H1 (cell line): ENCODE data around the gene GZMM. TPM values are rescaled to one million over a fixed set of nuclear protein-coding genes. Genes with fewer than 3 reads are reported as not detected.

ENCODE experiments used
- CTCF ChIA-PET: fragments of 300-600 bp; sonication (Branson Sonifier 250); formaldehyde crosslinking; loops from one replicate; lab custom pipeline; 2021; ENCODE audit not compliant: partially characterized antibody; lab: Charles Lee
- POLR2A ChIA-PET: fragments of 300-600 bp; sonication (Branson Sonifier 250); formaldehyde crosslinking; loops from one replicate; lab custom pipeline; 2021; ENCODE audit warnings: inconsistent platforms; ENCODE audit not compliant: partially characterized antibody; lab: Charles Lee
- DNase-seq, 2 experiments: peaks; one replicate each; pipeline versions ENCODE4 v3.0.0 to v3.0.0-alpha.2; 2010 to 2022; ENCODE audit warnings: low spot score in 2 of 2, low read depth in 1 of 2, mixed read lengths in 1 of 2
- FAIRE-seq: peaks from 2 replicates; lab custom pipeline; 2011; peaks lifted over from hg19 to GRCh38; lab: Jason Lieb, UNC
- H2AFZ ChIP-seq: 2 replicates; pipeline ENCODE4 v1.8.1; 2012; ENCODE audit warnings: low read length, inconsistent platforms
- H2AK5ac ChIP-seq: 2 replicates; pipeline ENCODE4 v1.6.1; 2013; ENCODE audit warnings: low read depth, low read length
- H2BK120ac ChIP-seq: replicated peaks from 2 replicates; pipeline ENCODE3; 2013; ENCODE audit warnings: low read depth, low read length, inconsistent platforms
- H2BK12ac ChIP-seq: 2 replicates; pipeline ENCODE4 v1.6.1; 2013; ENCODE audit warnings: low read depth, low read length
- H2BK15ac ChIP-seq: 2 replicates; pipeline ENCODE4 v1.6.1; 2013; ENCODE audit warnings: low read length
- H2BK20ac ChIP-seq: 2 replicates; pipeline ENCODE4 v1.6.1; 2013; ENCODE audit warnings: low read length
- H2BK5ac ChIP-seq: 2 replicates; pipeline ENCODE4 v1.6.1; 2013; ENCODE audit warnings: low read depth, low read length
- H3K14ac ChIP-seq: 2 replicates; pipeline ENCODE4 v1.6.1; 2013; ENCODE audit warnings: inconsistent platforms; ENCODE audit not compliant: insufficient read length
- H3K18ac ChIP-seq: 2 replicates; pipeline ENCODE4 v1.6.1; 2013; ENCODE audit warnings: low read length; ENCODE audit errors: extremely low read depth
- H3K23ac ChIP-seq: 2 replicates; pipeline ENCODE4 v1.6.1; 2013; ENCODE audit warnings: inconsistent platforms; ENCODE audit not compliant: insufficient read length
- H3K23me2 ChIP-seq: 2 replicates; pipeline ENCODE4 v1.6.1; 2013; ENCODE audit warnings: low read depth, low read length
- H3K27ac ChIP-seq: 2 replicates; pipeline ENCODE4 v1.6.1; 2011; ENCODE audit warnings: low read depth, low read length, inconsistent platforms
- H3K27me3 ChIP-seq, 4 experiments: replicated peaks in 1 of 4; 1 replicate in 1 of 4; 2 replicates in 3 of 4; pipeline versions ENCODE4 v1.6.1 to v1.8.1; 2011 to 2013; ENCODE audit warnings: low read length in 3 of 4, mild to moderate bottlenecking in 3 of 4, inconsistent platforms in 2 of 4, mixed read lengths in 2 of 4, moderate library complexity in 1 of 4; ENCODE audit not compliant: control insufficient read depth in 3 of 4, insufficient read depth in 3 of 4; ENCODE audit errors: extremely low read depth in 1 of 4
- H3K36me3 ChIP-seq, 4 experiments: 2 replicates each; pipeline versions ENCODE4 v1.6.1 to v1.8.1; 2011 to 2013; ENCODE audit warnings: mild to moderate bottlenecking in 4 of 4, low read length in 3 of 4, moderate library complexity in 2 of 4, control low read depth in 1 of 4, inconsistent platforms in 1 of 4; ENCODE audit not compliant: insufficient read depth in 4 of 4, control insufficient read depth in 2 of 4
- H3K4ac ChIP-seq: replicated peaks from 2 replicates; pipeline ENCODE3; 2013; ENCODE audit warnings: low read length, low read depth, mixed read lengths, inconsistent platforms; ENCODE audit not compliant: insufficient read length
- H3K4me1 ChIP-seq, 4 experiments: replicated peaks in 1 of 4; 1 replicate in 1 of 4; 2 replicates in 3 of 4; pipeline versions ENCODE4 v1.6.1 to v1.8.1; 2011 to 2013; ENCODE audit warnings: low read length in 3 of 4, inconsistent platforms in 2 of 4, mixed read lengths in 1 of 4; ENCODE audit not compliant: insufficient read depth in 4 of 4, control insufficient read depth in 3 of 4
- H3K4me2 ChIP-seq, 2 experiments: 2 replicates each; pipeline versions ENCODE4 v1.6.1 to v1.8.1; 2011 to 2013; ENCODE audit warnings: low read depth in 2 of 2, low read length in 2 of 2, control low read depth in 1 of 2, inconsistent platforms in 1 of 2, mild to moderate bottlenecking in 1 of 2; ENCODE audit not compliant: insufficient read depth in 1 of 2
- H3K4me3 ChIP-seq, 4 experiments: fragments of 200-600, 300-600 bp in 1 of 4; sonication (generic), shearing (Covaris generic), sonication (Bioruptor Twin) in 1 of 4; 2 replicates each; pipeline versions ENCODE4 v1.5.1 to v1.8.1; 2011 to 2016; ENCODE audit warnings: low read length in 4 of 4, low read depth in 3 of 4, control low read depth in 2 of 4, inconsistent platforms in 2 of 4, mild to moderate bottlenecking in 2 of 4, mixed read lengths in 1 of 4, moderate library complexity in 1 of 4; ENCODE audit not compliant: insufficient read depth in 2 of 4; ENCODE audit errors: extremely low read depth in 1 of 4
- H3K56ac ChIP-seq: replicated peaks from 2 replicates; pipeline ENCODE3; 2013; ENCODE audit warnings: low read depth, mild to moderate bottlenecking, mixed read lengths, low read length, inconsistent platforms; ENCODE audit not compliant: insufficient read length
- H3K79me1 ChIP-seq: 2 replicates; pipeline ENCODE4 v1.6.1; 2013; ENCODE audit warnings: low read depth, low read length, control low read depth
- H3K79me2 ChIP-seq, 2 experiments: 2 replicates each; pipeline versions ENCODE4 v1.6.1 to v1.8.1; 2012 to 2013; ENCODE audit warnings: low read length in 2 of 2, mild to moderate bottlenecking in 2 of 2, inconsistent platforms in 1 of 2; ENCODE audit not compliant: insufficient read depth in 2 of 2, control insufficient read depth in 1 of 2
- H3K9ac ChIP-seq, 4 experiments: replicated peaks in 1 of 4; 1 replicate in 1 of 4; 2 replicates in 3 of 4; pipeline versions ENCODE4 v1.6.1 to v1.8.1; 2011 to 2013; ENCODE audit warnings: low read depth in 3 of 4, low read length in 3 of 4, control low read depth in 2 of 4, mild to moderate bottlenecking in 2 of 4, moderate library complexity in 2 of 4, inconsistent platforms in 1 of 4; ENCODE audit errors: extremely low read depth in 1 of 4
- H3K9me3 ChIP-seq, 2 experiments: 2 replicates each; pipeline versions ENCODE4 v1.6.1 to v1.8.1; 2012 to 2013; ENCODE audit warnings: mild to moderate bottlenecking in 2 of 2, moderate library complexity in 2 of 2, control low read depth in 1 of 2, inconsistent platforms in 1 of 2, low read depth in 1 of 2, low read length in 1 of 2, mixed read lengths in 1 of 2; ENCODE audit not compliant: insufficient read depth in 2 of 2
- H4K20me1 ChIP-seq, 2 experiments: replicated peaks in 1 of 2; 2 replicates each; pipeline versions ENCODE3 to v1.8.1; 2011 to 2013; ENCODE audit warnings: inconsistent platforms in 2 of 2, low read length in 2 of 2, mild to moderate bottlenecking in 1 of 2; ENCODE audit not compliant: insufficient read depth in 2 of 2, control insufficient read depth in 1 of 2
- H4K5ac ChIP-seq: 2 replicates; pipeline ENCODE4 v1.6.1; 2013; ENCODE audit warnings: low read length, low read depth, mixed read lengths, inconsistent platforms; ENCODE audit not compliant: insufficient read length
- H4K8ac ChIP-seq: 2 replicates; pipeline ENCODE4 v1.8.0; 2013; ENCODE audit warnings: mild to moderate bottlenecking, moderate library complexity, low read length, inconsistent platforms; ENCODE audit not compliant: insufficient read depth; ENCODE audit errors: extremely low read depth
- H4K91ac ChIP-seq: replicated peaks from 2 replicates; pipeline ENCODE3; 2013; ENCODE audit warnings: low read length, mixed read lengths, inconsistent platforms; ENCODE audit not compliant: insufficient read length
- ASH2L ChIP-seq: fragments of 200-600, 300-600 bp; sonication (generic); IDR thresholded peaks from one replicate; pipeline ENCODE4 v1.7.1; 2017; ENCODE audit warnings: low read length
- CEBPB ChIP-seq: IDR thresholded peaks from 2 replicates; pipeline ENCODE4 v1.6.1; 2012; ENCODE audit warnings: low read depth, low read length
- CREB1 ChIP-seq: IDR thresholded peaks from 2 replicates; pipeline ENCODE4 v1.6.1; 2012; ENCODE audit warnings: inconsistent platforms
- FOSL1 ChIP-seq: IDR thresholded peaks from 2 replicates; pipeline ENCODE4 v1.6.1; 2011; ENCODE audit warnings: mild to moderate bottlenecking, low read depth, low read length, moderate library complexity; ENCODE audit not compliant: insufficient read depth
- GTF2F1 ChIP-seq: IDR thresholded peaks from 2 replicates; pipeline ENCODE4 v1.6.1; 2012; ENCODE audit warnings: low read depth, low read length, improper control_type of control experiment, borderline replicate concordance
- HDAC2 ChIP-seq, 2 experiments: fragments of 300-600 bp in 1 of 2; sonication (generic) in 1 of 2; IDR thresholded peaks; 2 replicates each; pipeline ENCODE4 v1.6.1; 2011 to 2012; ENCODE audit warnings: low read depth in 2 of 2, low read length in 2 of 2, mild to moderate bottlenecking in 2 of 2, moderate library complexity in 2 of 2, borderline replicate concordance in 1 of 2, inconsistent platforms in 1 of 2
- POLR2A ChIP-seq, 2 experiments: IDR thresholded peaks; 1 replicate in 1 of 2; 2 replicates in 1 of 2; pipeline ENCODE4 v1.6.1; 2011; ENCODE audit warnings: low read depth in 2 of 2, low read length in 2 of 2, mild to moderate bottlenecking in 2 of 2; ENCODE audit errors: control extremely low read depth in 1 of 2
- SIN3A ChIP-seq, 2 experiments: IDR thresholded peaks in 1 of 2; conservative IDR thresholded peaks in 1 of 2; 2 replicates each; pipeline ENCODE4 v1.6.1; 2011 to 2012; ENCODE audit warnings: low read length in 2 of 2, improper control_type of control experiment in 1 of 2, low read depth in 1 of 2, mild to moderate bottlenecking in 1 of 2
- SIRT6 ChIP-seq: IDR thresholded peaks from one replicate; pipeline ENCODE4 v1.7.1; 2012; ENCODE audit warnings: low read length, inconsistent platforms
- SUZ12 ChIP-seq: fragments of 200-600 bp; sonication (generic); IDR thresholded peaks from 2 replicates; pipeline ENCODE4 v1.6.1; 2012; ENCODE audit warnings: mild to moderate bottlenecking, inconsistent platforms, low read length, moderate library complexity, mixed read lengths
- TAF1 ChIP-seq: IDR thresholded peaks from 2 replicates; pipeline ENCODE4 v1.6.1; 2011; ENCODE audit warnings: mild to moderate bottlenecking, low read depth, low read length
- WGBS, 2 experiments: shearing (Covaris generic) in 1 of 2; methylation state at CpG; one replicate each; pipeline versions ENCODE4 v1.1.6 to v1.1.7; 2013 to 2015; ENCODE audit warnings: low lambda C conversion rate in 2 of 2, mixed read lengths in 2 of 2, inconsistent platforms in 1 of 2, low coverage in 1 of 2, missing lambda C conversion rate in 1 of 2; ENCODE audit not compliant: insufficient replicate concordance in 2 of 2, insufficient coverage in 1 of 2, insufficient read length in 1 of 2; ENCODE audit errors: extremely low coverage in 1 of 2, missing lambda C conversion rate in 1 of 2; 5-methylcytosine and 5-hydroxymethylcytosine counted together
- polyA plus RNA-seq, 7 experiments: library from polyadenylated mRNA; depleted of rRNA in 3 of 7; stranded (reverse) in 5 of 7; unstranded in 2 of 7; fragments of >200 nt in 5 of 7; fragments of 200-250 nt in 2 of 7; gene quantifications; 1 replicate in 5 of 7; 2 replicates in 1 of 7; 4 replicates in 1 of 7; pipeline versions ENCODE4 v1.2.1 to v1.2.3, GENCODE V29; 2011 to 2013; ENCODE audit warnings: missing spikeins in 2 of 7, mixed read lengths in 2 of 7
- total RNA-seq: library from RNA; stranded (reverse); fragmentation: NEBNext Ultra II Directional; extraction: Animal tissue kit (Norgen Biotek cat#: 25700); gene quantifications from 2 replicates; pipeline ENCODE4 v1.2.1, GENCODE V29; 2021
- TF ChIP-seq, protein P1 (sequence below): IDR thresholded peaks from 2 replicates; pipeline ENCODE4 v1.6.1; 2012; ENCODE audit warnings: inconsistent platforms

The GZMM gene
- total and polyA plus RNA-seq, 2 of the 8 experiments (the other 6 are each of a cell fraction or from before 2014, with no cell fraction given), result 0.09 to 0.32 TPM

DNA sequence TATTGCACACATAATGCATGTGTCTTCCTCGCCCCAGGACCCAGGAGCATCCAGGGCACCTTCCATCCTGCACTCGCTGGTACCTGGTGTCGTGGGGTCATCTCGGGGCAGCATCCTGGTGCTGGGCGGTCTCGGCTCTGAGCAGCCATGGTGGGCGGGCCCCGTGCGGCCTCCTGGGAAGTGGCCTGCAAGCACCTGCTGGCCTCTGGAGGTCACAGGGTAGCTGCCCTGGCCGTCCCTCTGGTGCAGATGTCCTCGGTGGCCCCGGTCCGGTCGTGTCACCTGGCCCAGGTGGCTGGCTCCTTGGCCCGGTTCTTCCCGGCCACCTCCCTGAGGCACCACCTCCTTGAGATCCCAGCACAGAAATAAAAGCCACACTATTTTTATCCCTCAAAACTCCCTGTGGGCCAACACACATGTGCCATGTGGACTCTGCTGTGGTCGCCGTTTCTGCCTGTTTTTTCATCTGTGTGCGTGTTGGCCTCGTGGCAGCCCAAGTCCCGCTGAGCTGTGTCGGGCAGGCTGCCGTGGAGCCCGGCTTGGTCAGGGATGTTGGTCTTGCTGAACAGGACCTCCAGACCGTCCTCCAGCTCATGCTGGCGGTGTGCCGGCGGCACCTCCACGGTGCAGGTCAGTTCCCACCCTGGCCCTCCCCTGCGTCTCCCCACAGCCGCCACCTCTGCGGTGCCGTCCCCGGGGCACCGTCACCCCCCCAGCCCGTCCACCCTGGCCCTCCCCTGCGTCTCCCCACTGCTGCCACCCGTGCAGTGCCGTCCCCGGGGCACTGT, 5.0 kb upstream of the GZMM start:
- Histone ChIP-seq H3K36me3 (peaks cover 8 to 49% (median 25%) of the 10 kb centered on the region in 4 experiments; a peak in 6 of 8 replicates), H3K27ac (no peak overlapping the region), H3K79me2 (peaks cover 0 to 19% of the 10 kb centered on the region in 2 experiments; a peak in 2 of 4 replicates), H4K91ac (no peak overlapping the region), H2AFZ (no peak overlapping the region), H3K56ac (no peak overlapping the region), H2AK5ac (no peak overlapping the region), H3K23me2 (no peaks in the 10 kb centered on the region), H2BK12ac (no peak overlapping the region), H3K27me3 (no peaks in the 10 kb centered on the region), H2BK20ac (no peak overlapping the region), H3K79me1 (peaks cover 24% of the 10 kb centered on the region), H3K9me3 (no peaks in the 10 kb centered on the region), H4K8ac (no peak overlapping the region), H2BK15ac (no peak overlapping the region), H3K4me2 (no peak overlapping the region), H2BK5ac (no peak overlapping the region), H2BK120ac (no peak overlapping the region), H3K23ac (no peak overlapping the region), H3K4me1 (peaks cover 0 to under 1% (median 0%) of the 10 kb centered on the region in 4 experiments; a peak in 1 of 7 replicates), H3K18ac (no peak overlapping the region), H3K4me3 (no peak overlapping the region), H3K4ac (no peak overlapping the region), H3K9ac (no peak overlapping the region), H4K5ac (no peak overlapping the region), H3K14ac (no peak overlapping the region), H4K20me1 (peaks cover 12 to 32% of the 10 kb centered on the region in 2 experiments)
- FAIRE-seq (no peak), DNase-seq (no peak)
- ChIA-PET POLR2A (interaction anchor here (0.6 to 2.0 kb wide), 4 partner anchors 9 to 274 kb away, joined by 3 to 6 read pairs (median 3); no protein-coding TSS in a partner anchor), CTCF (no interaction called here)
- 93% methylated on average over 26 of the region's 40 CpGs; no CpG with 5 or more reads in 1 of the 2 experiments for WGBS, 2 experiments
- TF ChIP-seq TAF1 (no peak), CREB1 (no peak), POLR2A (IDR thresholded peaks at IDR 0.05; ENCODE audit: control extremely low read depth in 1 of 2, low read depth in 2 of 2, low read length in 2 of 2) (no peak), GTF2F1 (no peak), FOSL1 (no peak), SUZ12 (no peak), HDAC2 (IDR thresholded peaks at IDR 0.05; ENCODE audit: borderline replicate concordance in 1 of 2, low read depth in 2 of 2, low read length in 2 of 2) (no peak), ASH2L (no peak), SIRT6 (no peak), CEBPB (no peak), SIN3A (conservative IDR thresholded peaks at IDR 0.05 in 1 of 2, IDR thresholded peaks at IDR 0.05 in 1 of 2; ENCODE audit: low read depth in 1 of 2, low read length in 2 of 2) (no peak)
- TF ChIP-seq, protein P1, sequence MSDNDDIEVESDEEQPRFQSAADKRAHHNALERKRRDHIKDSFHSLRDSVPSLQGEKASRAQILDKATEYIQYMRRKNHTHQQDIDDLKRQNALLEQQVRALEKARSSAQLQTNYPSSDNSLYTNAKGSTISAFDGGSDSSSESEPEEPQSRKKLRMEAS, result no peak
